Germinal center (tissue), 1 donor: ENCODE measurements around the gene MAST4.

Experiments
- DNase-seq: peaks from one replicate; pipeline ENCODE4 v3.0.0; 2012; ENCODE audit warnings: mixed read lengths, low spot score

Gene MAST4

GRCh38 chr5:66876266-66876807 lies 280.1 kb downstream of the MAST4 start:
- DNase-seq, result no peak

GRCh38 chr5:66877843-66878242 lies 281.6 kb downstream of the MAST4 start:
- no peak for DNase-seq

GRCh38 chr5:66880401-66880800 lies 284.2 kb downstream of the MAST4 start:
- no peak for DNase-seq

- no peak for DNase-seq
Measured at GRCh38 chr5:66881480-66882161, 285.4 kb downstream of the MAST4 start.

- no peak for DNase-seq
Measured at GRCh38 chr5:66882606-66883227, 286.5 kb downstream of the MAST4 start.

- no peak for DNase-seq
Measured at GRCh38 chr5:66884564-66885243, 288.5 kb downstream of the MAST4 start.

- DNase-seq, result no peak
Measured at GRCh38 chr5:66886941-66887340, 290.7 kb downstream of the MAST4 start.

- DNase-seq, result no peak
Measured at GRCh38 chr5:66888613-66889012, 292.4 kb downstream of the MAST4 start.

- no peak for DNase-seq
Measured at GRCh38 chr5:66889056-66889455, 292.9 kb downstream of the MAST4 start.

GRCh38 chr5:66889524-66889923 lies 293.3 kb downstream of the MAST4 start:
- DNase-seq, result no peak

- DNase-seq, result no peak
Measured at GRCh38 chr5:66891184-66891925, 295.2 kb downstream of the MAST4 start.

GRCh38 chr5:66892716-66893115 lies 296.5 kb downstream of the MAST4 start:
- no peak for DNase-seq

GRCh38 chr5:66894480-66895240 lies 298.5 kb downstream of the MAST4 start:
- no peak for DNase-seq

- no peak for DNase-seq
Measured at GRCh38 chr5:66896171-66896570, 300.0 kb downstream of the MAST4 start.

GRCh38 chr5:66897356-66897755 lies 301.2 kb downstream of the MAST4 start:
- no peak for DNase-seq

GRCh38 chr5:66898241-66898995 lies 302.2 kb downstream of the MAST4 start:
- no peak for DNase-seq

- no peak for DNase-seq
Measured at GRCh38 chr5:66903218-66903617, 307.0 kb downstream of the MAST4 start.

- no peak for DNase-seq
Measured at GRCh38 chr5:66903709-66904108, 307.5 kb downstream of the MAST4 start.

- DNase-seq, result no peak
Measured at GRCh38 chr5:66904189-66904588, 308.0 kb downstream of the MAST4 start.

GRCh38 chr5:66906021-66906420 lies 309.8 kb downstream of the MAST4 start:
- DNase-seq, result no peak

- no peak for DNase-seq
Measured at GRCh38 chr5:66908230-66908629, 312.0 kb downstream of the MAST4 start.
